Left lung (tissue), 10 donors: ENCODE results near the gene GDPD1. TPM values are rescaled to one million over a fixed set of nuclear protein-coding genes. Genes with fewer than 3 reads are reported as not detected.

Source experiments
- ATAC-seq: fragments of 200-7000 bp; cut with Tn5 transposase; one replicate; pipeline ENCODE4 v1.9.1; 2020; ENCODE audit warnings: moderate library complexity
- DNase-seq, 4 donors: peaks; one replicate each; pipeline ENCODE4 v3.0.0-alpha.2; 2013 to 2020
- H3K27ac ChIP-seq, 2 donors: fragments of 200-600 bp; sonication (generic) in 1 of 2; one replicate each; pipeline versions ENCODE4 v1.5.0 to v1.8.0; 2020 to 2021
- H3K27me3 ChIP-seq, 2 donors: fragments of 200-600 bp; sonication (generic) in 1 of 2; one replicate each; pipeline versions ENCODE4 v1.5.0 to v1.8.0; 2020 to 2021
- H3K36me3 ChIP-seq, 2 donors: fragments of 200-600 bp; sonication (generic) in 1 of 2; one replicate each; pipeline versions ENCODE4 v1.5.0 to v1.8.0; 2020 to 2021
- H3K4me1 ChIP-seq, 2 donors: fragments of 200-600 bp; one replicate each; pipeline ENCODE4 v1.8.0; 2021
- H3K4me3 ChIP-seq, 2 donors: fragments of 200-600 bp; sonication (generic) in 1 of 2; one replicate each; pipeline versions ENCODE4 v1.5.0 to v1.8.0; 2020 to 2021; ENCODE audit warnings: mild to moderate bottlenecking in 1 of 2
- H3K9me3 ChIP-seq, 2 donors: fragments of 200-600 bp; sonication (generic) in 1 of 2; one replicate each; pipeline versions ENCODE4 v1.5.0 to v1.8.0; 2020 to 2021
- intact Hi-C, 2 donors: fragments of 100-400 bp; cut with DNase I; formaldehyde crosslinking; loops; one replicate each; pipeline versions ENCODE4 v1.11.2 to v1.14.2; 2022
- polyA plus RNA-seq, 6 donors: library from polyadenylated mRNA; unstranded; fragments of 120-200 nt; gene quantifications; one replicate each; pipeline ENCODE4 v1.2.1, GENCODE V29; 2013; ENCODE audit not compliant: insufficient read length in 6 of 6
- total RNA-seq, 2 donors: library from RNA; stranded (reverse); fragmentation: NEBNext Ultra II Directional; extraction: Animal tissue kit (Norgen Biotek cat#: 25700); gene quantifications; one replicate each; pipeline ENCODE4 v1.2.1, GENCODE V29; 2021
- TF ChIP-seq, protein P1 (sequence below), 2 donors: fragments of 200-600 bp; sonication (generic) in 1 of 2; IDR thresholded peaks; one replicate each; pipeline versions ENCODE4 v1.5.0 to v1.8.0; 2021; ENCODE audit warnings: antibody characterized with exemption in 2 of 2
- donor health status: DM: no; HTN: yes; CAD: no.
- donor health status: DM: no; HTN: no; CAD: no.

The GDPD1 gene
- total and polyA plus RNA-seq, 8 donors: 2.8 to 11.5 (median 10.1) TPM

DNA sequence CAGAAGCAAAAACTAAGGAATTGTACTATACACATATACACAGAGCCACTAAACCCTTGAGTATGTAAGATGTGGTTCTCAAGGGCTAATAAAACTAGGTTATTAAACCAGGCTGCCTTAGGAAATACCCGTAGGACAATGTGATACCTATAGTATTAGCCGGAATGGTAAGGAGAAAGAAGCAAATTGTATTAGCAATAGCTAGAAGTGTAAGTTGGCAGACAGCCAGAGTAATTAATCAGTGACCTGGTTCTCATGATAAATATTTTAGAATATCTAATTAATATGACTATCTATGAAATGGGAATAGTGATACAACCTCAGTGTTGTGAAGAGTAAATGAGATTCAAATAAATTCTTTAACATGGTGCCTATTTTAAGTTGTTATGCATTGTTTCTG, 18.6 kb downstream of the GDPD1 start:
- Histone ChIP-seq H3K9me3 (no peaks in the 10 kb centered on the region), H3K4me3 (no peak overlapping the region), H3K36me3 (no peaks in the 10 kb centered on the region), H3K27me3 (no peaks in the 10 kb centered on the region), H3K27ac (no peak overlapping the region), H3K4me1 (no peaks in the 10 kb centered on the region)
- DNase-seq: no peak
- TF ChIP-seq, protein P1, sequence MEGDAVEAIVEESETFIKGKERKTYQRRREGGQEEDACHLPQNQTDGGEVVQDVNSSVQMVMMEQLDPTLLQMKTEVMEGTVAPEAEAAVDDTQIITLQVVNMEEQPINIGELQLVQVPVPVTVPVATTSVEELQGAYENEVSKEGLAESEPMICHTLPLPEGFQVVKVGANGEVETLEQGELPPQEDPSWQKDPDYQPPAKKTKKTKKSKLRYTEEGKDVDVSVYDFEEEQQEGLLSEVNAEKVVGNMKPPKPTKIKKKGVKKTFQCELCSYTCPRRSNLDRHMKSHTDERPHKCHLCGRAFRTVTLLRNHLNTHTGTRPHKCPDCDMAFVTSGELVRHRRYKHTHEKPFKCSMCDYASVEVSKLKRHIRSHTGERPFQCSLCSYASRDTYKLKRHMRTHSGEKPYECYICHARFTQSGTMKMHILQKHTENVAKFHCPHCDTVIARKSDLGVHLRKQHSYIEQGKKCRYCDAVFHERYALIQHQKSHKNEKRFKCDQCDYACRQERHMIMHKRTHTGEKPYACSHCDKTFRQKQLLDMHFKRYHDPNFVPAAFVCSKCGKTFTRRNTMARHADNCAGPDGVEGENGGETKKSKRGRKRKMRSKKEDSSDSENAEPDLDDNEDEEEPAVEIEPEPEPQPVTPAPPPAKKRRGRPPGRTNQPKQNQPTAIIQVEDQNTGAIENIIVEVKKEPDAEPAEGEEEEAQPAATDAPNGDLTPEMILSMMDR (IDR thresholded peaks at IDR 0.05): no peak
- ATAC-seq: no peak
- intact Hi-C loops: no loop called here

DNA sequence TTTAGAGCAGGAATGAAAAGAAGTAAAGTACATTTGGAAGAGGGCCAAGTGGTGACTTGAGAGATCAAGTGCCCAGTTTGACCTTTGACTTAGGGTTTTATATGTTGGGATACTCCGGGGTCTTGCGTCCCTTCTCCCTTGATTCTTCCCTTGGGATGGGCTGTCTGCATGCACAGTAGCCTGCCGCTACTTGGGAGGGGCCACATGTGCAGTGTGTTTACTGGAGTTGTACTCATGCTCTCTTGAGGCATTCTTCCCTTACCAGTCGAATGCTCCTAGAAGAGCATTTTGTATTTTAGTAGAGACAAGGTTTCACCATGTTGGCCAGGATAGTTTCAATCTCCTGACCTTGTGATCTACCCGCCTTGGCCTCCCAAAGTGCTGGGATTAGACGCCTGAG, 23.8 kb downstream of the GDPD1 start:
- ATAC-seq (no peak), DNase-seq (no peak)
- no peaks in the 10 kb centered on the region for H3K27me3 ChIP-seq
- intact Hi-C loops: no loop called here
- H3K9me3 ChIP-seq: no peaks in the 10 kb centered on the region
- no peak overlapping the region for H3K27ac ChIP-seq
- TF ChIP-seq, protein P1 (IDR thresholded peaks at IDR 0.05): no peak
- no peaks in the 10 kb centered on the region for H3K4me1 ChIP-seq
- no peaks in the 10 kb centered on the region for H3K36me3 ChIP-seq
- no peak overlapping the region for H3K4me3 ChIP-seq

DNA sequence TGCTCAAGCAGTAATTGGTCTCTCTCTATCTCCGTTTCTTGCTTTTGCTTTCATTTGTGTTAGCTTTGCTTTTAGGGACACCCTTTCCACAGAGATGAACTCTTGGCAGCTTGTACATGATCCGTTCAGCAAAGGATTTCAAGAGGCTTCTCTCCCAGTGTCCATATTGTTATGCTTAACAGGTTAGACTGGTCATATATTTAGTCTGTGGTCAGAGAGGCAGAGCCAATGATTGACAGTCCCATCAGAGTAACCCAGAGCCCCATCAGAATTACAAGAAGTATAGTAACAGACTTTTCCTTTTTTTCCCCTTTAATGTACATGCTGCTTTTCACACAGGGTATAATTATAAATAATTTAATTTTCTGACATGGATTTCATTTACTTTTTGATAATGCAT, 34.4 kb downstream of the GDPD1 start:
- TF ChIP-seq, protein P1 (IDR thresholded peaks at IDR 0.05): no peak
- no peaks in the 10 kb centered on the region for H3K36me3 ChIP-seq
- no peak overlapping the region for H3K4me3 ChIP-seq
- intact Hi-C loops: no loop called here
- H3K27me3 ChIP-seq: no peaks in the 10 kb centered on the region
- no peak overlapping the region for H3K27ac ChIP-seq
- H3K9me3 ChIP-seq: no peaks in the 10 kb centered on the region
- H3K4me1 ChIP-seq: no peaks in the 10 kb centered on the region
- no peak for DNase-seq
- ATAC-seq: no peak

DNA sequence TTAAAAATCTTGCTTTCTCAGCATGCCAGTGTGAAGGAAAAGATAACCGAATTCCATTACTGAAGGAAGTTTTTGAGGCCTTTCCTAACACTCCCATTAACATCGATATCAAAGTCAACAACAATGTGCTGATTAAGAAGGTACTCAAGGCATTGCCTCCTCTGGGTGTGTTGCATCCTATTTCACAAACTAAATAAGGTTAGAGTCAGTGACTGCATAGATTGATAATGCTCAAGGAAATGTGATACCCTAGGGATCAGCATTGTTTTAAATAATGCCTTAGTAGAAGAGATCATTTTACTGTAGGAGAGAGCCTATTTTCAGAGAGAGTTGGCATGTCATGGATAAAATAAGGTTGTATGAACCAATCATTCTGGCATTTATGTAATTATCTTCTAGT, 36.8 kb downstream of the GDPD1 start:
- peak; percentile 40 for ATAC-seq
- Histone ChIP-seq H3K27ac (no peak overlapping the region), H3K27me3 (no peaks in the 10 kb centered on the region), H3K36me3 (no peaks in the 10 kb centered on the region), H3K4me3 (no peak overlapping the region), H3K4me1 (no peaks in the 10 kb centered on the region), H3K9me3 (no peaks in the 10 kb centered on the region)
- TF ChIP-seq, protein P1 (IDR thresholded peaks at IDR 0.05): no peak
- no peak for DNase-seq
- intact Hi-C loops: no loop called here

DNA sequence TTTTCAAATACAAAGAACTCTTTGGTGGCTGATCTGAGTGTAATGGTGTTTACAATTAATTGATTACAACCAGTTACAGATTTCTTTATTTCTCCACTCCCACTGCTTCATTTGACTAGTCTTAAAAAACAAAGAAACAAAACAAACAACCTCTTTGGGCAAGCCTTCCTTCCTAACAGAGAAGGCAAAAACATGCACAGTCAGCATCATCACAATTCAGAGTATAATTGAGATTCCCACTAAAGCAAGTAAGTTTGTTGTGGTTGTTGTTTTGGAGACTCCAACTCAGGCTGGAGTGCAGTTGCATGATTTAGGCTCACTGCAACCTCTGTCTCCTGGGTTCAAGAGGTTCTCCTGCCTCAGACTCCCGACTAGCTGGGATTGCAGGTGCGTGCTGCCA, 40.4 kb downstream of the GDPD1 start:
- Histone ChIP-seq H3K36me3 (no peaks in the 10 kb centered on the region), H3K4me1 (no peaks in the 10 kb centered on the region), H3K27ac (no peak overlapping the region), H3K4me3 (no peak overlapping the region), H3K27me3 (no peaks in the 10 kb centered on the region), H3K9me3 (no peaks in the 10 kb centered on the region)
- DNase-seq (no peak), ATAC-seq (no peak)
- TF ChIP-seq, protein P1 (IDR thresholded peaks at IDR 0.05): no peak
- intact Hi-C loops: no loop called here
